ENCODE data around the gene PRR22. TPM values are rescaled to one million over a fixed set of nuclear protein-coding genes. Genes with fewer than 3 reads are reported as not detected.

Gene PRR22
- total RNA-seq, 1 experiment from 2014 or later: 13.5 TPM

DNA sequence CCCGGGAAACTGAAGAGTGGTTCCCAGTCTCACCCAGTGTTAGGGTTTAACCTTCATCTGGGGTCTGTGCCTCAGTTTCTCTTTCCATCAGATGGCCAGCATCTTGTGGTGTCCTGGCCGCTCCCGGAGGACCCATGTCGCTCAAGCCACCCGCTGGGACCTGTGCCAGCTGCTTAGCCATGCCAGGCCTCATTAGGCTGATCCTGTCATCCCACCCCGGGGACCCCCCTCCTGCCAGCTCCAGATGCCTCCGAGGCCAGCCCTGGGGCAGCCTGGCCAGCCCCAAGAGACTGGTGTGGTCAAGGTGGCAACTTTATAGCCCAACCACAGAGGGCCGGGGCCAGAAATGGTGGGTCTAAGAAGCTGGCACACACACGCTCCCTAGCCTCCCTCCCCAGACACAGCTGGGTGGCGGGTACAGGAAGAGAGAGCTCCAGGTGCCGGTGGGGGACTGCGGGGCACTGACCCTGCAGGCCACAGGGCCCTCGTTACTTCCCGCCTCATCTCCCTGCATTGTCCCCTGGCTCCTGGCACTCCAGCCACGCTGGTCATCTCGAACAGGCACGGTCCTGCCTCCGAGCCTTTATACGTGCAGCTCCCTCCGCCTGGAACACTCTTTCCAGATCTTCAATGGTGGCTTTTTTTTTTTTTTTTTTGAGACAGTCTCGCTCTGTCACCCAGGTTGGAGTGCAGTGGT lies 23.7 kb upstream of the PRR22 start:
- no peak overlapping the region for H2AFZ ChIP-seq (ENCODE audit: low read depth, low read length, poor library complexity, severe bottlenecking)
- POLR2A ChIA-PET: interaction anchor here (2.8 kb wide), 1 partner anchor 20 kb away, joined by 9 read pairs; no protein-coding TSS in a partner anchor
- BruUV-seq (replicated peaks): no TSS peak

DNA sequence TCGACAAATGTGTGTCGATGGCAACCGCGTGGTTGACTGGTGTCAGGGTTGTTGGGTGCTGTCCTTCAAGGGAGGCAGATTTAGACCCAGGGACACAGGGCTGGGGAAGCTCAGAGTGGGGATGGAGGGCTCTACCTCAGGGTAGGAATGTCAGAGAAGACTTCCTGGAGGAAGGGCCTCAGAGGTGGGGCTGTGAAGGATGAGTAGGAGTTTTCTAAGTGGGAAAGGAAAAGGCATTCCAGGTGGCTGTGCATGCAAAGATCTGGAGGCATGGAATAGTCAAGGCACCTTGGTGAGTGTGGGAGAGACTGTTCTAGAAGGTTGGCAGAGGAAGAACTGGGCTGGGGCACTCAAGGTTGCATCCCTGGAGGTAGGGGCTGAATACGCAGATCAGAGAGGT lies 22.4 kb upstream of the PRR22 start:
- CTCF ChIA-PET: interaction anchor here (0.8 to 1.2 kb wide), 3 partner anchors 13 to 97 kb away, joined by 3 read pairs; no protein-coding TSS in a partner anchor
- H3K4me2 ChIP-seq (ENCODE audit: low read length): no peak overlapping the region
- intact Hi-C loops (cut with micrococcal nuclease): no loop called here

More for the DNA sequence above, 23.7 kb upstream of the PRR22 start:
- no peak for TF ChIP-seq ZFX (IDR thresholded peaks at IDR 0.05)
- no peak for TF ChIP-seq ZNF274 (IDR thresholded peaks at IDR 0.05; ENCODE audit: low read depth, low read length)
- no peak for TF ChIP-seq CBX3 (IDR thresholded peaks at IDR 0.05; ENCODE audit: low read depth)
- no peak for TF ChIP-seq CEBPB (IDR thresholded peaks at IDR 0.05; ENCODE audit: low read depth)
- TF ChIP-seq EZH2 (IDR thresholded peaks at IDR 0.05): no peak
- no peak for TF ChIP-seq POLR2A (IDR thresholded peaks at IDR 0.05; ENCODE audit: borderline replicate concordance, extremely low read depth, insufficient read depth, insufficient read length)
- Histone ChIP-seq H3K9me2 (ENCODE audit: insufficient read depth) (no peaks in the 10 kb centered on the region), H4K20me1 (ENCODE audit: insufficient read depth) (no peaks in the 10 kb centered on the region), H3K4me3 (replicated peaks in 1 of 2; ENCODE audit: low read depth in 1 of 2, low read length in 2 of 2) (no peak overlapping the region), H3K27ac (ENCODE audit: low read depth, low read length) (no peak overlapping the region), H3K79me2 (ENCODE audit: insufficient read depth, low read length) (no peaks in the 10 kb centered on the region), H3K4me1 (ENCODE audit: control insufficient read depth in 1 of 2, insufficient read depth in 2 of 2, low read length in 2 of 2) (peaks cover 5 to 23% of the 10 kb centered on the region in 2 experiments), H3K4me2 (ENCODE audit: low read length) (no peak overlapping the region), H3K27me3 (ENCODE audit: insufficient read depth, low read length) (no peaks in the 10 kb centered on the region), H3K9ac (ENCODE audit: low read length) (no peak overlapping the region), H3K36me3 (ENCODE audit: control insufficient read depth in 1 of 2, insufficient read depth in 2 of 2, low read length in 2 of 2) (no peaks in the 10 kb centered on the region), H3K9me3 (ENCODE audit: control insufficient read depth in 1 of 2, insufficient read depth in 1 of 2, low read depth in 1 of 2, low read length in 2 of 2) (no peaks in the 10 kb centered on the region)
- CTCF ChIA-PET: interaction anchor here (0.7 to 2.1 kb wide), 2 partner anchors 16 to 119 kb away, joined by 4 read pairs; no protein-coding TSS in a partner anchor
- no peak for DNase-seq (ENCODE audit: low read depth, low spot score)
- ATAC-seq: no peak
- RAD21 ChIA-PET (ENCODE audit: low non-redundant PET in 1 of 2, low total read pairs in 2 of 2, uncharacterized antibody in 2 of 2, unreplicated experiment in 2 of 2): interaction anchor here in 1 of 2 experiments (0.5 kb wide), 1 partner anchor 85 kb away, joined by 3 read pairs; no protein-coding TSS in a partner anchor
- intact Hi-C loops (cut with micrococcal nuclease): no loop called here

More for the DNA sequence above, 22.4 kb upstream of the PRR22 start:
- ATAC-seq (no peak), DNase-seq (ENCODE audit: low read depth, low spot score) (no peak)
- no TSS peak for BruUV-seq (replicated peaks)
- no peaks in the 10 kb centered on the region for H3K9me2 ChIP-seq (ENCODE audit: insufficient read depth)
- no peak overlapping the region for H2AFZ ChIP-seq (ENCODE audit: low read depth, low read length, poor library complexity, severe bottlenecking)
- RAD21 ChIA-PET (ENCODE audit: low non-redundant PET in 1 of 2, low total read pairs in 2 of 2, uncharacterized antibody in 2 of 2, unreplicated experiment in 2 of 2): no interaction called here
- no peak overlapping the region for H3K27ac ChIP-seq (ENCODE audit: low read depth, low read length)
- no peaks in the 10 kb centered on the region for H3K79me2 ChIP-seq (ENCODE audit: insufficient read depth, low read length)
- H4K20me1 ChIP-seq (ENCODE audit: insufficient read depth): no peaks in the 10 kb centered on the region
- POLR2A ChIA-PET: interaction anchor here (0.9 kb wide), 1 partner anchor 21 kb away, joined by 4 read pairs; no protein-coding TSS in a partner anchor
- peaks cover 5 to 24% of the 10 kb centered on the region in 2 experiments for H3K4me1 ChIP-seq (ENCODE audit: control insufficient read depth in 1 of 2, insufficient read depth in 2 of 2, low read length in 2 of 2)
- no peak overlapping the region for H3K4me3 ChIP-seq (replicated peaks in 1 of 2; ENCODE audit: low read depth in 1 of 2, low read length in 2 of 2)
- no peak overlapping the region for H3K9ac ChIP-seq (ENCODE audit: low read length)
- H3K27me3 ChIP-seq (ENCODE audit: insufficient read depth, low read length): no peaks in the 10 kb centered on the region
- H3K36me3 ChIP-seq (ENCODE audit: control insufficient read depth in 1 of 2, insufficient read depth in 2 of 2, low read length in 2 of 2): no peaks in the 10 kb centered on the region
- no peaks in the 10 kb centered on the region for H3K9me3 ChIP-seq (ENCODE audit: control insufficient read depth in 1 of 2, insufficient read depth in 1 of 2, low read depth in 1 of 2, low read length in 2 of 2)
- TF ChIP-seq, protein P1, sequence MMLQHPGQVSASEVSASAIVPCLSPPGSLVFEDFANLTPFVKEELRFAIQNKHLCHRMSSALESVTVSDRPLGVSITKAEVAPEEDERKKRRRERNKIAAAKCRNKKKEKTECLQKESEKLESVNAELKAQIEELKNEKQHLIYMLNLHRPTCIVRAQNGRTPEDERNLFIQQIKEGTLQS (IDR thresholded peaks at IDR 0.05): no peak
- no peak for TF ChIP-seq CEBPB (IDR thresholded peaks at IDR 0.05; ENCODE audit: low read depth)
- no peak for TF ChIP-seq JUND (IDR thresholded peaks at IDR 0.05)
- TF ChIP-seq ZFX (IDR thresholded peaks at IDR 0.05): no peak
- no peak for TF ChIP-seq POLR2AphosphoS5 (IDR thresholded peaks at IDR 0.05; ENCODE audit: low read depth, low read length)
- no peak for TF ChIP-seq YY1 (IDR thresholded peaks at IDR 0.05; ENCODE audit: extremely low read depth, insufficient replicate concordance, low read depth, low read length)
- TF ChIP-seq POLR2A (IDR thresholded peaks at IDR 0.05; ENCODE audit: borderline replicate concordance, extremely low read depth, insufficient read depth, insufficient read length): no peak
- TF ChIP-seq EZH2 (IDR thresholded peaks at IDR 0.05): no peak
- TF ChIP-seq SP1 (IDR thresholded peaks at IDR 0.05; ENCODE audit: low read depth): no peak
- TF ChIP-seq SIN3A (IDR thresholded peaks at IDR 0.05; ENCODE audit: low read depth): no peak

Measured in HCT116 (cell line).